Uterus (tissue), 2 donors: ENCODE results near the gene FEV.

Experiments
- POLR2A ChIP-seq, 2 donors: fragments of 450-650 bp; IDR thresholded peaks; one replicate each; pipeline ENCODE4 v1.6.1; 2016; ENCODE audit warnings: antibody characterized with exemption in 2 of 2, mild to moderate bottlenecking in 1 of 2, moderate library complexity in 1 of 2
- TF ChIP-seq, protein P1 (sequence below), 4 experiments: fragments of 200-600 bp in 2 of 4; fragments of 450-650 bp in 2 of 4; sonication (generic) in 2 of 4; IDR thresholded peaks; one replicate each; pipeline ENCODE4 v1.5.1; 2016 to 2019; ENCODE audit warnings: antibody characterized with exemption in 4 of 4, mild to moderate bottlenecking in 2 of 4, moderate library complexity in 1 of 4

DNA sequence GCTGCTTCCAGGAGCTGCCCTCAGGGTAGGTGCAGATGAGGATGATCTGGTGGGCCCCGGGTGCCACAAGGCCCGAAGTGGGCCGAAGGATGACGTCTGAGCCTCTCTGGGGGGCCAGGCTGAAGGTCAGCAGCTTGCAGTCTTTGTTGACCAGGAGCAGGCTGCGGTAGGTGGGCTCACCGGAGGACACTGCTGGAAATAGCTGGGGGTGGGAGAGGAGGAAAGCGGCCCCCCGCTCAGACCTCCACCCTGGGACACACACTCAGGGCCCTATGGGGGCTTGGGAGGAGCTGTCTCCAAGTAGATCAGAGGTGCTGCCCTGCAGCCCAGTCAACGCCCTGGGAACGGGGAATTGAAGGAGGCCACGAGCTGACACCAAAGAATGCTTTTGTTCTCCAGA is 39.1 kb upstream of the FEV start:
- TF ChIP-seq, protein P1, sequence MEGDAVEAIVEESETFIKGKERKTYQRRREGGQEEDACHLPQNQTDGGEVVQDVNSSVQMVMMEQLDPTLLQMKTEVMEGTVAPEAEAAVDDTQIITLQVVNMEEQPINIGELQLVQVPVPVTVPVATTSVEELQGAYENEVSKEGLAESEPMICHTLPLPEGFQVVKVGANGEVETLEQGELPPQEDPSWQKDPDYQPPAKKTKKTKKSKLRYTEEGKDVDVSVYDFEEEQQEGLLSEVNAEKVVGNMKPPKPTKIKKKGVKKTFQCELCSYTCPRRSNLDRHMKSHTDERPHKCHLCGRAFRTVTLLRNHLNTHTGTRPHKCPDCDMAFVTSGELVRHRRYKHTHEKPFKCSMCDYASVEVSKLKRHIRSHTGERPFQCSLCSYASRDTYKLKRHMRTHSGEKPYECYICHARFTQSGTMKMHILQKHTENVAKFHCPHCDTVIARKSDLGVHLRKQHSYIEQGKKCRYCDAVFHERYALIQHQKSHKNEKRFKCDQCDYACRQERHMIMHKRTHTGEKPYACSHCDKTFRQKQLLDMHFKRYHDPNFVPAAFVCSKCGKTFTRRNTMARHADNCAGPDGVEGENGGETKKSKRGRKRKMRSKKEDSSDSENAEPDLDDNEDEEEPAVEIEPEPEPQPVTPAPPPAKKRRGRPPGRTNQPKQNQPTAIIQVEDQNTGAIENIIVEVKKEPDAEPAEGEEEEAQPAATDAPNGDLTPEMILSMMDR (IDR thresholded peaks at IDR 0.05): no peak
- TF ChIP-seq POLR2A (IDR thresholded peaks at IDR 0.05): no peak
